ENCODE results near the gene HOATZ.

HOATZ gene

DNA sequence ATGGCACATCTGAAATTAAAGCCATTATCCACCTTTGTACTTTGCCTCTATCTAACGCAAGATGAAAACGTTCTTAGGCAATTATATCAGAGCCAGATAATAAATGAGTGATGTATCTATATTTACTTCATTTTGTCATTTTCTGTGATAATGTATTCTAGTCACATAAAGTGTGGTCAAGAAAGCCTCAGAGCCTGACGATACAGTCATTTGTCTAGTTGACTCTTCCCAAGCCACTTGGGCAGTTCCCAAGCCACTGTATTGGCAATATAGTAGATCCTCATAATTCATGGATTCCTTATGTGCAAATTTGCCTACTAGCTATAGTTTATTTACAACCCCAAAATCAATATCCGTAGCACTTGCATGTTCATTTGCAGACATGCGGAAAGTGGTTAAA is 7.8 kb downstream of the HOATZ start:
- no peak for DNase-seq (ENCODE audit: low read depth)

DNA sequence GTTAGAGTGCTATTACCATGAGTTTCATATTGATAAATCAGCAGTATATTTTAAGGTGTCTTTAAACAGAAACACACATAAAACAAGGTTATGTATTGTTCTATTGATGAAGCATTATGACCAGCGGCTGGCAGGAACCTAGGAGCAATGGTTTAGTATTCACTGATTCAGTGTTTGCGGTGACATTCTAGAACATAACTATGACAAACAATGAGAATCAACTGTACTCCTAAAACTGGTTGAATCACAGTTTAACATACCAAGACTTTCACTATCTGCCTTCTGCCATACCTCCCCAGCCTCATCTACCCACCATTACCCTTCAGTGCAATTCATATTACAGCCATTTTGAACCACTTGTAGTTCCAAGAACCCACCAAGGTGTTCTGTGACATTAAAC is 8.8 kb downstream of the HOATZ start:
- no peak for DNase-seq (ENCODE audit: low read depth)

DNA sequence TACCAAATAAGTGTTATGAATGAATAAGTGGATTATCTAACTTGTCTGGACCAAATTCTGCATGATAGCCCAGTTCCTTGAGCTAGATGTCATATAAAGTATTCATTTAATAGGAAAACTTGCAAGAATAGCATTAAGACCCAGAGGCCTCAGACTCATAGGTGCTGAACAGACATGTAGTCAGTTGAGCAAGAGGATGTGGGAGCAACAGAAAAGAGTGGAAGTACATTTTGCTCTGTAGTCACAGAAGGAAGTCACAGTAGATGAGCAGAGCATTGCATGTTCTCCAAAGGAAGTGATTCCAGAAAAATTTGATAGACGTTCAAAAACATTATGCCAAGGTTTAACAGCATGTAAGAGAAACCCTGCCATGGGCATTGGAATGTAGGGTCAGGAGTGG is 9.5 kb downstream of the HOATZ start:
- DNase-seq (ENCODE audit: low read depth), result no peak

DNA sequence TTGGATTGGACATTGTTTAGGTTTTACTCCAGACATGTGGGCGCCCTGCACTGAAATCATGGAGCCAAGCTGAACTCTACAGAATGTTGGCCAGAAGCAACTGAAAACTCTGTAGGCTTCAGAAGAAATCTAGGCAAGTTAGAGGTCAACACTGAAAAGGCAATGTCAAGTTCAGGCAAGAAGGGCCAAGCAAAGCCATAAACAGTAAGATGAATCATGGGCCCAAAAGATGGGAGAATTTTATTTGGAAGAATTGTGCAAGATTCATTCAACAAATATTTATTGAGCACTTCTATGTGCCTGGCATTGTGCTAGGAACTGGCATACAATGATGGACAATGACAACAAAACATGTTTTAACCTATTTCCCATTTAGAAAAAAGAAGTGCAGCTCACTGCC is 10.9 kb downstream of the HOATZ start:
- no peak for DNase-seq (ENCODE audit: low read depth)

DNA sequence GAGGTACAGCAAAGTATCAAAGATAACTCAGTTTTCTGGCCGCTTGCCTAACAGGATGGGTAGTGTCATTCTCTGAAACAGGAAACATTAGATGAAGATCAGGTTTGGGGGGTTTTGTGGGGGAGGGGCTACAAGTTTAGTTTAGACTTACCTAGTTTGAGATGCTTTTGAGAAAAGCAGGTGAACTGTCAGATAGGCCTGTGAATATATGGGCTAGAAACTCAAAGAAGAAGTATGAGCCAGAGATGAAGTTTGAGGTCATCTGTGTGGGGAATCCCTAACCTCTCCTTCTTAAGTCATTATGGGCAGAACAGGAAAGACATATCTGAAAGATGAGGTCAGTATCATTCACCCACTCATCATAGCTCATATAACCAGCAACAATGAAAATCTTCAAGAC is 11.9 kb downstream of the HOATZ start:
- DNase-seq (ENCODE audit: low read depth), result no peak

DNA sequence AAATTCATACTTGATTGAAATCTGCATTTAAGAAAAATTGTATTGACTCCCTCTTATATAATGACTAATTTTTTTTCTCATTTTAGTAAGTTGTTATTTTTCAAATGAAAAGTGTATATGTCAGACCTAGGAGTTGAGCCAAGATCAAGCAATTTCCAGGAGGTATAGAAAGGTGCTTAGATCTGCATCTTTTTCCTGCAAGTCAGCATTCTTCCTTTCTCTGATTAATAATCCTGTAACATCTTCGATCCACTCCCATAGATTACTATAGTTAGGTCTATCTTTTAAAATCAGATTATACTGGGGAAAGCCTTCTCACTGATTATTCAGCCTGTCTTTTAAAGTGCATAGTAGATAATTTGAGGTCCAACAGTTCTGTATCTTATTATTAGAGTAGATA is 12.7 kb downstream of the HOATZ start:
- no peak for DNase-seq (ENCODE audit: low read depth)

DNA sequence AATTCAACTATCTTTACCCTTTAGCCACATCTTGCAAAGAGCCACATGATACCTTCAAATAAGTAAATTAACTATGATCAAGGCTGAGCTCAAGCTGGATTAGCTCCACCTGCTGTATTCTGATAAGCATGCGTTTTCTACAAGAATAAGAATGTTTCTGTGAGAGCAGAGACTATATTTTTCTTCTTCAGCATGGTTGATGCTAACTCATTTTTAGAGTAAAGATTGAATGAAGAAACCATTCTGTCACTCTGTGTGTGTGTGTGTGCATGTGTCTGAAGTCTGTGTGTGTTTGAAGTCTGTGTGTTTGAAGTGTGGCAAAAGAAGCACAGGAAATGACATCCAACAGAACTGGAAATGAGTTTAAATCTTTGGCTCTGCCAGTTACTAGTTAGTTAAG is 14.0 kb downstream of the HOATZ start:
- DNase-seq (ENCODE audit: low read depth), result no peak

DNA sequence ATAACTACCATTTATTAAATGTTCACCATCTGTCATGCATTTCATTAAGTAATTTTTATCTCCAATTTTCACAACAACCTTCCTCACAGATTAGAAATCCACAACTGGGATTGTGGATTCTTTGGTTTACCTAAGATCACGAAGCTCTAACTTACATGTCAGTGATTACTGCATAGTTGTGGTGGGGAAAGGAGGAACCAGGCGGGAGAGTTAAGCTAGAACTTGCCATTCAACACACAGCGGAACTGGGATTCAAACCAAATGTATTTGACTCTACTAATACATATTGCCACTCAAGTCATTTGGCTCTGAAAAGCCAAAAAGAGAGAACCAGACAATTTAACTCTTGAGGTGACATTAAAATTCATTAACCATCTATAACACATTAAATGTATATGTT is 15.5 kb downstream of the HOATZ start:
- no peak for DNase-seq (ENCODE audit: low read depth)

DNA sequence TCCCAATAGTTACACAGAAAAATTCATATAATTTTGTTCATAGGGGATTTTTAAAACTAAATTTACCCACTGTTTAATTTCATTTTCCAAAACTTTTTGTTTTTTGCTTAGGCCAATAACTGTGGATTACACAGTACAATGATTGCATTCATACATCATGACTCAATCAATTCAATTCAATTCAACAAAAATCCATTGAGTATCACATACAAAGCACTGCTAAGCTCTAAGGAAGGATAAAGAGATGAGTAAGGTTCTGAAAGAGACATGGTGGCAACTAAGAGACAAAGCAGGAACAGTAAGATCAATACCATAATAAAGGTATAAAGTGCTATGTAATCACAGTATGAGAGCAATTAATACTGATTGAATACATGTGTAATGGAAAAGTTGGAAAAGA is 16.6 kb downstream of the HOATZ start:
- no peak for DNase-seq (ENCODE audit: low read depth)

DNA sequence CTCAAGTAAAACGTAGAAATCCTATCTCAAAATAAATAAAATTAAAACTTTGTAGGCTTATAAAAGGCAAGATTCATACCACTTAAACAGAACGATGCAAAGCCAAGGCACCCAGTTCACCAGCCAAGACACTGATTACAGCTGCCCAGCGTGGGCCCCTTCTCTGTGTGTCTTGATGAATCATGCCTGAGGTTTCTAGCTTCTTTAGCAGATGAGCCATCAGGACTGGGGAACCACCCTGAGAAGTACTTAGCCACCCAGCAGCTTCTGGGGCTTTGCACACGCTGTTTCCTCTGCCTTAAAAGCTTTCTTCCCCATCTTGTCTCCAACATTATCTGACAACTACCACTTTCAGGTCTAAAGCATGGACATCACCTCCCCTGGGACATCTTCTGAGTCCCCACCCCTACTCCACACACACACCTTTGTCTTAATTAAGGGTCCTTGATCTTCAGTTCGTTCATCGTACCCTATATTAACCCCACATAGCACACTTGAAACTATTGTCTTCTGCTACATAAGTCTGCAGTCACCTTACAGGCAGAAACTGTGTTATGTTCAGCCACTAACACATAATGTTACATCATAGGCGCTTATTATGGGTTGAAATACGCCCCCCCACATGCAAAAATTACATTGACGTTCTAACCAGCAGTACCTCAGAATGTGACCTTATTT is 17.2 kb downstream of the HOATZ start:
- no peak for DNase-seq (ENCODE audit: low read depth)

DNA sequence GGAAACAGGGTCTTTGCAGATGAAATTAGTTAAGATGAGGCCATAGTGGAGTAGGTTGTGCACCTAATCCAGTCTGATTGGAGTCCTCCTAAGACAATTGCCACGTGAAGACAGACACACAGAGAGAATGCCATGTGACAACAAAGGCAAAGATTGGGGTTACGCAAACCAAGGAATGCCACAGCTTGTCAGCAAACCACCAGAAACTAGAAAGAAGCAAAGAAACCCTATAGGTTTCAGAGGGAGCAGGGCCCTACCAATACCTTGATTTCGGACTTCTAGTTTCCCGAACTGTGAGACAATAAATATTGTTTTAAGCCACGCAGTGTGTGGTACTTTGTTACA is 17.8 kb downstream of the HOATZ start:
- no peak for DNase-seq (ENCODE audit: low read depth)

DNA sequence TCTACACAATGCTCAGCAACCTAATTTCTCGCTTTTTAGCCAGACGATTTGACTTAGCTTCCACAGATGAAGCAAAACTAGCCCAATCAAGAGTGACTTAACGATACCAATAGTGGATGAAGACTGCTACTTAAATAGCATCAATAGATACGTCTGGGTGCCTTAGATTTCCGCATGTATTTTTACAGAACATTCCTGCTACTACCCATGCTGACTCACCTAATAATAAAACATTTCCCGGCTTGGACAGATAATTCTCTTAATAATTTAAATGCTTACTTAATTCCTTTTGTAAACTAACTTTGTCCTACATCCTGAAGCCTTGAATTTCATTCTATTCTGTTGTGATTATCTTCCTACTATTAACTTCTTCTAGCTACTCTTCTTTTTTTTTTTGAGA is 20.7 kb downstream of the HOATZ start:
- DNase-seq (ENCODE audit: low read depth), result no peak

DNA sequence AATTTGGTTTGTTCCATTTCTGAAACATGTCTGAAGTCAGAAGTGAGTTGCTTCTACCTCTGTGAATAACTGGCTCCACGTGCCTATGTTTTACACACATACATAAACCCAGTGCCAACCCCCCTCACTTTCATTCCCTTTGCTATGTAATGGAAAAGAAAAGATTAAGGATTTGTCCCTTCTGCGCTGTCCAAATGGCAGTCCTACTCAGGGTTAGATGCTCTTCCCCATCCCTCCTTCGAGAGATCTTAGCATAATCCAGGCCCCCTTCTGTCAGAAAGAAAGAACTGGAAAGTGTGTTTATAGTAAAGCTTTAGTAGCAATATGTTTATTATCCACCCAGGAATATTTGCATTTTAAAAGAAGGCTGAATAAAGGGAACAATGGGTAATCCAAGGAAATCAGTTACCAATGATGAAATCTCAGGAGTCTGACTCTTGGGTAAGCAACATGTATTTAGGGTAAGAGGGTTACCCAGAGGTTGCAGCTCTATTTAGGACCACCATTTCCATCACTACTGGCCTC is 22.8 kb downstream of the HOATZ start:
- DNase-seq (ENCODE audit: low read depth), result no peak

DNA sequence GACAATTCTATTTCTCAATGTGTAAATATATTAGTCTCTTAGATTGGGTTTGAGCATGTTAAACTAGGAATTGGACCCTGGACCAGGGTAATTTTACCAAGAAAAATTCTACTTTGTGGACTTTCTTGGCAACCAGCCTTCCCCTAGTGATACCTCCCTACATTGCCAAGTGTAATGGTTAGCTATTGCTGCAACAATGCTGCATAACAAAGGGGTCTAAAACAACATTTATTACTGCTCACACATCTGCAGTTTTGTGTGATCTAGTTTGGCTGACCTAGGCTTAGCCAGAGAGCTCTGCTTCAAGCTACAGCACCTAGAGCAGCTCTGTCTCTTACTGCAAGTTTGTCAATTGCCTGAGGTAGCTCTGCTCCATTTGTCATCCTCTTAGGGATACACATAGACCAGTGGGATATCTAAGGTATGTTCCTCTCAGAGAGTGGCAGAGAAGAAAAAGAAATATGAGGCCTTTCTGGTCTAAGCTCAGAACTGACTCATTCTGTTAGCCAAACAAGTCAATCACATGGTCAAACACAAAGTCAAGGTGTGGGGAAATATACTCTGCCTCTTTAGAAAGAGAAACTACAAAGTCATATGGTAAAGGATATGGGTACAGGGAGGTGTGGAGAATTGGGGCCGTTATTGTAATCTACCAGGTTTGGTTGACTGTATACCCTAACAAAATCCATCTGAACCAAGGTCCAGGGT is 24.0 kb downstream of the HOATZ start:
- no peak for DNase-seq (ENCODE audit: low read depth)

DNA sequence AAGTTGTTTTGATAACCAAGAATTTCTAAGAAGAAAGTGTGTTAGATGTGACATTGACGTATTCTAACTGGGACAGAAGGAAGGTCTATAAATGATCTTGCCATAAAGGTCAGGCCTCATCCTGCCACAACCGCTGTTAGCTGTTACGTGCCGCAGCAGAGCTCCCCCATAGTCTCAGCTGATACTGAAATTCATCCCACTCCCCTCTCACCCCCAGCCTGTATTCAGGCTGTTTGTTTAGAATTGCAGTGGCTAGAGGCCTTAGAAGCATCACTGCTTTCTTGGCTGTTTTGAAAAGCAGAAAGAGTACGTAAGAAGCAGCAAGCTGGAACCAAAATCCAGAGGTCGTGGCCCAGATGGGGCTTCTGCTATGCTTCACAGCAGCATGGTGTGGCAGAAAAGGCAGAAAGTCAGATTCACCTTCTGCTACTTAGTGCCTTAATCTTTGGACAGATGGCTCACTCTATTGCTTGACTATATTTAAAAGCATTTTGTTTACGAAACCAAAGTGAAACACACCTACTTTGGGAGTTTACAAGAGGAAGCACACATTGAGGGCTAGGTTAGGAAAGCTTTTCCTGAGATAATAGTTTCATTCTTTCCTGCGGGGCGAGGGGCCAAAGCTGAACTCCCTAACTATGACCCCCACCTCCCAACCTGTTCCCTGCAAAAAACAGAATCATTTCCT is 25.0 kb downstream of the HOATZ start:
- no peak for DNase-seq (ENCODE audit: low read depth)

DNA sequence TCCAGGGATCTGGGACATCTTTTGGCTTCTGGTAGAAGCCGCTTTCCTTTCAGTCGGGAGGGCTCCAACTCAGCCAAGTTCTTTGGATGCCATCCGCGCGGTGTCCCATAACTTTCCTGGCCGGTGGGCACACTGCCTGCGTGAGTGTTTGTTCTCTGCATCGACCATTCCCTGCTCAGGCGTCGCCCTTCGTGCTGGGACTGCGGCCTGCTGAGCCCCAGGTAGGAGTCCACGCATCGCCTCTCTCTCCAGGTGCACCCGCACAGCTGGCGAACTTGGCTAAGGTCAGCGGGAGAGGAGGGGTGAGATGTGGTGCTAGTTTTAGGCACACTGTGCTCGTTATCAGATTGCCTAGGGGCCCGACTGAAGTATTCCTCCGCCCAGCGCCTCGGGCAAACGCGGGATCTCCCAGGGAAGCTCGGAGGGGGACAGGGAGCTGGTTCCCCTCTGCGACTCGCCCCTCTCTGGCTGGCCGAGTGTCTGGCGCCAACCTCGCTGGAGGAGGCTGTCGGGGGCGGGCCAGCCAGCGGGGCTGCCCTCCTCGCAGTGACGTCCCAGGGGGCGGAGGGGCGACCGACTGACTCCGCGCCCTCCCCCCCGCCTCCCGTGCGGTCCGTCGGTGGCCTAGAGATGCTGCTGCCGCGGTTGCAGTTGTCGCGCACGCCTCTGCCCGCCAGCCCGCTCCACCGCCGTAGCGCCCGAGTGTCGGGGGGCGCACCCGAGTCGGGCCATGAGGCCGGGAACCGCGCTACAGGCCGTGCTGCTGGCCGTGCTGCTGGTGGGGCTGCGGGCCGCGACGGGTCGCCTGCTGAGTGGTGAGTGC is 25.7 kb downstream of the HOATZ start, which contains the start of gene LAYN:
Gene LAYN, plus strand, starts transcription at position 607 of the 823 bp plus-strand sequence. Its CDS starts 124 bp downstream, at position 731.
- no peak for DNase-seq (ENCODE audit: low read depth)

DNA sequence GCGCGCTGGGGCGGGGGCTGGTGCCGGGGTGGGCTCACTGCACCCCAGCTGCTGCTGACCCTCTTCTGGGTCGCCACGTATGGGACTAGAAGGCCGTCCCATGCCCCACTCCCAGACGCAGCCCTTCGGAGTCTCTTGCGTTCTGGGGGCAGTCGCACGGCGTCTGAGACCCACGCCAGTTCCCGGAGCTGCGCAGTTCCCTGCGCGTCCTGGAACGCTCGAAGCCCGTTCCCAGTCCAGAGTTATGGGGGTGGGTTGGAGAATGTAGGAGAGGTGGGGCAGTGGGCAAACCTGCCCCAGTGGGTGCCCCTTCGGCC is 26.3 kb downstream of the HOATZ start:
- DNase-seq (ENCODE audit: low read depth), result no peak

DNA sequence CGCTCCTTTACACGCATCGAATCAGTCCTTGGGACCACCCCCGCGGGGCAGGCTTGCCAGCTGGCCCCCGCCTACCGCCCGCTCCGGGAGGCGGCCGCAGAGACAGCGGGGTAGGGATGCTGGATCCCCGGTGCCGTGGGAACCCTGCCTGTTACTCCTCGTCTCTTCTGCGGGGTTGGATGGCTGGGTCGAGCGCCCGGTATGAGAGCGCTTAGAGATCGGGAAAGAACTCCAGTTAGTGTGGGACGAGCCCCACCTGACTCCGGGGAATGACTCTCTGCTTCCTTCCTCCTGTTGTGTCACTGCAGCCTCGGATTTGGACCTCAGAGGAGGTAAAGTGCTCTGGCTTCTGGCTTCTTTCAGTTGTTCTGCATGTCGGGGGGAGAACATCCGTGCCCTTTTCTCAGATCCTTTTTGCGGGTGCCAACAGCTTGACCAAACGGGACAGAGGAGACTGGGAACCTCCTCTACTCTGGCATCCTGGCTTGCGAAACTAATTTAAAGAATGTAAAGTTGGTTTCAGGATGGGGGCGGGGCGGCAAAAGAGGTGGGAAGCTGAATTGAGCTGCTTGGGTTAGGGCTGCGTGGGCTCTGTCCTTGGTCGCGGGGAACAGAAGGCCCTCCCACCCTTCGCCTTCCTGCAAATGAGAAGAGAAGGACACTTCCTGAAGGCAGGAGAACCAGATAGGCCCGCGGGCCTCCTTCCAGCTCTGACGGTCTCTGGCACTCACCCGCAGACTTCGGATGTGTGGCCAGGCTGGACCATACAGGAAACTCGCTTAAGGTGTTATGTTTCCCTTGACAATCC is 26.9 kb downstream of the HOATZ start:
- DNase-seq (ENCODE audit: low read depth), result no peak

DNA sequence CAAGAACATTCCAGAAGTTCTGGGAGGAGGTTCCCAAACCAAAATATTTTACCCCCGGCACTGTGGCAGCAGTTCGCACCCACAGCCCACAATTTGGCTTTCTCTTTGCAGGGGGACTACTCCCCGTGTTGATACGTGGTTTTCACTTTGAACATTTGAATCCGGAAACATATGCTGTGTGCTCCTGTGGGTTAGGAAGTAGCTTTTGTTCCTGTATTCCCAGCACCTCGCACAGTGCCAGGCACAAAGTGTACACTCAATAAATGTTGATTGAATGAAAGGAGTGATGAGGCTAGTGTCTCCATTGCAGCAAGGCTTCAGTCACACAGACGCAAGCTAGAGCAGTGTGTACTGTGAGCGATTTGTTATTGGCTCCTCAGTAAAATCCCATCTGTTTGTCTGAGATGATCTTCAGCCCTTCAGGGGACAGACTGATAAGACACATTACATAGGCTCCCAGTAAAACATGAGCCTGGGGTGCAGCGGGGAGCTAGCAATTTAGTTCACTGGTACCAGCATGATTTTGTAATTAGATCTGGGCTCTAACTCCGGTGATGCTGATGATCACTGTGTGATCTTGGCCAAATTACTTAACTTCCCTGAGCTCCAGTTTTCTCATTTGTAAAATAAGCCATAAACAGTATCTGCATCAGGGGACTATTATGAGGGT is 28.2 kb downstream of the HOATZ start:
- no peak for DNase-seq (ENCODE audit: low read depth)

DNA sequence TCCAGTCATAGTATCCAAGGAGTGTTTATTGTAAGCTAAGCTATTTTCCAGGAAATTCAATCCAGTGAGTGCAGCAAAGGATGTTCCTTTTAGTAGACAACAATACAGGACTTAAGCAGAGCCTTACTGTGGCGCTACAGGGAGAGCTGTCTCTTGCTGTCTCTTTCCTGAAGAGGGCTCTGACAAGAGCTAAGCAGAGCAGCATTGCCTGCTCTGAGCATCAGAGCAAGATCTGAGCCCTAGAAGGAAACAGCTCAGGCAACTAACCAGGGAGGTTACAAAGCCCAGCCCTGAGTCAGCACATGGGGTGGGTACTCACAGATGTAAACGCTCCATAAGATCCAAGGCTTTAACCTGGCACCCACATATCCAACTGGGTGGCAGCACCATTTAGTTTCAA is 33.9 kb downstream of the HOATZ start:
- DNase-seq (ENCODE audit: low read depth), result no peak
